HUES6 (cell line): ENCODE measurements around the gene INTS15.
A peak's percentile ranks its signal among the peaks of the same experiment; 100 is the strongest.
"Not testable (repeated sequence)": the region's sequence is repeated elsewhere in the genome, so short reads cannot be mapped to it uniquely, and the experiment has no call there.

Experiments
- H3K27ac ChIP-seq: 2 replicates; pipeline ENCODE4 v1.7.0; 2013; ENCODE audit warnings: low read depth, mild to moderate bottlenecking, low read length, inconsistent platforms
- H3K27me3 ChIP-seq: 2 replicates; pipeline ENCODE4 v1.6.1; 2013; ENCODE audit warnings: low read length; ENCODE audit not compliant: control insufficient read depth, insufficient read depth
- H3K36me3 ChIP-seq: 2 replicates; pipeline ENCODE4 v1.6.1; 2013; ENCODE audit warnings: low read length; ENCODE audit not compliant: control insufficient read depth, insufficient read depth
- H3K4me1 ChIP-seq: 2 replicates; pipeline ENCODE4 v1.6.1; 2013; ENCODE audit warnings: low read length; ENCODE audit not compliant: control insufficient read depth, insufficient read depth
- H3K4me3 ChIP-seq: 2 replicates; pipeline ENCODE4 v1.5.1; 2013; ENCODE audit warnings: low read depth, low read length
- H3K9ac ChIP-seq: one replicate; pipeline ENCODE4 v1.6.1; 2013; ENCODE audit warnings: mild to moderate bottlenecking, low read length
- H3K9me3 ChIP-seq: 2 replicates; pipeline ENCODE4 v1.6.1; 2013; ENCODE audit warnings: low read depth, low read length; ENCODE audit not compliant: control insufficient read depth, insufficient read depth

The INTS15 gene

GRCh38 chr7:6578114-6579084, 11.4 kb upstream of the INTS15 start:
- Histone ChIP-seq H3K36me3 (peaks cover 33% of the 10 kb centered on the region), H3K9ac (peak overlapping the region; percentile 93), H3K4me3 (peak overlapping the region; percentile 84), H3K27me3 (no peaks in the 10 kb centered on the region), H3K4me1 (no peaks in the 10 kb centered on the region), H3K27ac (peak overlapping the region; percentile 98; the same call in 1 of the 2 replicates), H3K9me3 (no peaks in the 10 kb centered on the region)

GRCh38 chr7:6579446-6579845, 10.4 kb upstream of the INTS15 start:
- Histone ChIP-seq H3K9ac (no peak overlapping the region), H3K9me3 (no peaks in the 10 kb centered on the region), H3K27ac (no peak overlapping the region), H3K4me1 (no peaks in the 10 kb centered on the region), H3K27me3 (no peaks in the 10 kb centered on the region), H3K36me3 (peaks cover 42% of the 10 kb centered on the region), H3K4me3 (no peak overlapping the region)

GRCh38 chr7:6585746-6586432, 3.9 kb upstream of the INTS15 start:
- H3K4me1 ChIP-seq, H3K9ac ChIP-seq, H3K9me3 ChIP-seq, H3K27me3 ChIP-seq, H3K4me3 ChIP-seq, H3K27ac ChIP-seq: not testable (repeated sequence)
- H3K36me3 ChIP-seq, result peaks cover 74% of the 10 kb centered on the region

GRCh38 chr7:6588566-6588965, 1.3 kb upstream of the INTS15 start:
- Histone ChIP-seq H3K4me3 (no peak overlapping the region), H3K9ac (no peak overlapping the region), H3K4me1 (0 out of 2 replicates have a peak, but pooled peaks cover 7% of the 10 kb centered on the region), H3K36me3 (peaks cover 55% of the 10 kb centered on the region), H3K27me3 (no peaks in the 10 kb centered on the region), H3K9me3 (no peaks in the 10 kb centered on the region), H3K27ac (no peak overlapping the region)

GRCh38 chr7:6589151-6589828, 531 bp upstream of the INTS15 start:
- Histone ChIP-seq H3K27me3 (no peaks in the 10 kb centered on the region), H3K4me1 (0 out of 2 replicates have a peak, but pooled peaks cover 7% of the 10 kb centered on the region), H3K27ac (no peak overlapping the region), H3K36me3 (peaks cover 55% of the 10 kb centered on the region), H3K9me3 (no peaks in the 10 kb centered on the region), H3K9ac (no peak overlapping the region), H3K4me3 (peak overlapping the region; percentile 57)

- H3K27me3 ChIP-seq, result no peaks in the 10 kb centered on the region
- H3K36me3 ChIP-seq, result peaks cover 54% of the 10 kb centered on the region
- H3K9ac ChIP-seq, result peak overlapping the region; percentile 85
- H3K27ac ChIP-seq, result no peak overlapping the region
- H3K9me3 ChIP-seq, result no peaks in the 10 kb centered on the region
- H3K4me1 ChIP-seq, result 0 out of 2 replicates have a peak, but pooled peaks cover 7% of the 10 kb centered on the region
- peak overlapping the region; percentile 89 for H3K4me3 ChIP-seq
Observed at GRCh38 chr7:6590645-6591110, 857 bp downstream of the INTS15 start.

- Histone ChIP-seq H3K9ac (no peak overlapping the region), H3K36me3 (peaks cover 74% of the 10 kb centered on the region), H3K9me3 (no peaks in the 10 kb centered on the region), H3K4me1 (no peaks in the 10 kb centered on the region), H3K27ac (no peak overlapping the region), H3K4me3 (no peak overlapping the region), H3K27me3 (no peaks in the 10 kb centered on the region)
Observed at GRCh38 chr7:6600093-6600492, 10.3 kb downstream of the INTS15 start.

GRCh38 chr7:6604458-6604857, 14.6 kb downstream of the INTS15 start:
- H3K27ac ChIP-seq, result no peak overlapping the region
- peaks cover 44% of the 10 kb centered on the region for H3K36me3 ChIP-seq
- H3K4me1 ChIP-seq, result no peaks in the 10 kb centered on the region
- H3K4me3 ChIP-seq, result no peak overlapping the region
- no peak overlapping the region for H3K9ac ChIP-seq
- no peaks in the 10 kb centered on the region for H3K9me3 ChIP-seq
- H3K27me3 ChIP-seq, result no peaks in the 10 kb centered on the region

- no peaks in the 10 kb centered on the region for H3K27me3 ChIP-seq
- no peaks in the 10 kb centered on the region for H3K4me1 ChIP-seq
- no peaks in the 10 kb centered on the region for H3K9me3 ChIP-seq
- peaks cover 28% of the 10 kb centered on the region for H3K36me3 ChIP-seq
- no peak overlapping the region for H3K27ac ChIP-seq
- H3K9ac ChIP-seq, result no peak overlapping the region
- H3K4me3 ChIP-seq, result no peak overlapping the region
Observed at GRCh38 chr7:6606866-6607583, 17.2 kb downstream of the INTS15 start.

- Histone ChIP-seq H3K27ac (no peak overlapping the region), H3K9ac (no peak overlapping the region), H3K4me3 (no peak overlapping the region), H3K4me1 (no peaks in the 10 kb centered on the region), H3K9me3 (no peaks in the 10 kb centered on the region), H3K36me3 (peaks cover 23% of the 10 kb centered on the region), H3K27me3 (peaks cover 1% of the 10 kb centered on the region; the same call in 1 of the 2 replicates)
Observed at GRCh38 chr7:6607651-6608051, 17.8 kb downstream of the INTS15 start.
